Calu3 (cell line): ENCODE results near the gene MAPRE3. TPM values are rescaled to one million over a fixed set of nuclear protein-coding genes. Genes with fewer than 3 reads are reported as not detected.

Source experiments
- BruUV-seq: library from RNA; stranded (reverse); fragments of 400-500 nt; replicated peaks from 2 replicates; lab custom pipeline; 2021; lab: Mats Ljungman, UMichigan
- CTCF ChIA-PET: fragments of 300-600 bp; sonication (Branson Sonifier 250); formaldehyde crosslinking; loops from one replicate; lab custom pipeline; 2022; ENCODE audit warnings: antibody characterized with exemption; lab: Charles Lee
- DNase-seq: peaks from one replicate; pipeline ENCODE4 v3.0.0; 2022
- H3K27ac Mint-ChIP-seq: one replicate; pipeline ENCODE4 v1.8.0; 2022; ENCODE audit warnings: mixed read lengths; ENCODE audit not compliant: unreplicated experiment
- H3K27me3 Mint-ChIP-seq: one replicate; pipeline ENCODE4 v1.8.0; 2022; ENCODE audit warnings: mixed read lengths; ENCODE audit not compliant: unreplicated experiment
- H3K36me3 Mint-ChIP-seq: one replicate; pipeline ENCODE4 v1.8.0; 2022; ENCODE audit warnings: mild to moderate bottlenecking, moderate library complexity, mixed read lengths; ENCODE audit not compliant: insufficient read depth, unreplicated experiment
- H3K4me1 Mint-ChIP-seq: one replicate; pipeline ENCODE4 v1.8.0; 2022; ENCODE audit warnings: mild to moderate bottlenecking, low read depth, mixed read lengths; ENCODE audit not compliant: unreplicated experiment
- H3K4me3 Mint-ChIP-seq: one replicate; pipeline ENCODE4 v1.8.0; 2022; ENCODE audit warnings: mild to moderate bottlenecking, low read depth, moderate library complexity, mixed read lengths; ENCODE audit not compliant: unreplicated experiment
- H3K9me3 Mint-ChIP-seq: one replicate; pipeline ENCODE4 v1.8.0; 2022; ENCODE audit warnings: low read depth, mixed read lengths; ENCODE audit not compliant: unreplicated experiment
- intact Hi-C: fragments of 100-400 bp; cut with micrococcal nuclease; formaldehyde crosslinking; loops from one replicate; pipeline ENCODE4 v1.10.0; 2022; ENCODE audit not compliant: unreplicated experiment
- total RNA-seq: library from RNA; stranded (reverse); gene quantifications from 2 replicates; pipeline ENCODE4 v1.2.3, GENCODE V29; 2022
- TF ChIP-seq, protein P1 (sequence below): fragments of 200-600 bp; IDR thresholded peaks from one replicate; pipeline ENCODE4 v1.8.0; 2022; ENCODE audit warnings: antibody characterized with exemption; ENCODE audit not compliant: unreplicated experiment

The MAPRE3 gene
- total RNA-seq, 1 experiment from 2014 or later = 11.1 TPM

- TF ChIP-seq, protein P1, sequence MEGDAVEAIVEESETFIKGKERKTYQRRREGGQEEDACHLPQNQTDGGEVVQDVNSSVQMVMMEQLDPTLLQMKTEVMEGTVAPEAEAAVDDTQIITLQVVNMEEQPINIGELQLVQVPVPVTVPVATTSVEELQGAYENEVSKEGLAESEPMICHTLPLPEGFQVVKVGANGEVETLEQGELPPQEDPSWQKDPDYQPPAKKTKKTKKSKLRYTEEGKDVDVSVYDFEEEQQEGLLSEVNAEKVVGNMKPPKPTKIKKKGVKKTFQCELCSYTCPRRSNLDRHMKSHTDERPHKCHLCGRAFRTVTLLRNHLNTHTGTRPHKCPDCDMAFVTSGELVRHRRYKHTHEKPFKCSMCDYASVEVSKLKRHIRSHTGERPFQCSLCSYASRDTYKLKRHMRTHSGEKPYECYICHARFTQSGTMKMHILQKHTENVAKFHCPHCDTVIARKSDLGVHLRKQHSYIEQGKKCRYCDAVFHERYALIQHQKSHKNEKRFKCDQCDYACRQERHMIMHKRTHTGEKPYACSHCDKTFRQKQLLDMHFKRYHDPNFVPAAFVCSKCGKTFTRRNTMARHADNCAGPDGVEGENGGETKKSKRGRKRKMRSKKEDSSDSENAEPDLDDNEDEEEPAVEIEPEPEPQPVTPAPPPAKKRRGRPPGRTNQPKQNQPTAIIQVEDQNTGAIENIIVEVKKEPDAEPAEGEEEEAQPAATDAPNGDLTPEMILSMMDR = no peak
- peak overlapping the region; percentile 85 for H3K4me3 Mint-ChIP-seq
- peaks cover 60% of the 10 kb centered on the region for H3K36me3 Mint-ChIP-seq
- peak overlapping the region; percentile 58 for H3K27ac Mint-ChIP-seq
- H3K9me3 Mint-ChIP-seq = no peaks in the 10 kb centered on the region
- intact Hi-C loops = no loop called here
- CTCF ChIA-PET = no interaction called here
- no peak for DNase-seq
- peaks cover 19% of the 10 kb centered on the region for H3K27me3 Mint-ChIP-seq
- H3K4me1 Mint-ChIP-seq = peaks cover 20% of the 10 kb centered on the region
- BruUV-seq = no TSS peak
Measured at GRCh38 chr2:27069961-27070618, 99.7 kb downstream of the MAPRE3 start.

DNA sequence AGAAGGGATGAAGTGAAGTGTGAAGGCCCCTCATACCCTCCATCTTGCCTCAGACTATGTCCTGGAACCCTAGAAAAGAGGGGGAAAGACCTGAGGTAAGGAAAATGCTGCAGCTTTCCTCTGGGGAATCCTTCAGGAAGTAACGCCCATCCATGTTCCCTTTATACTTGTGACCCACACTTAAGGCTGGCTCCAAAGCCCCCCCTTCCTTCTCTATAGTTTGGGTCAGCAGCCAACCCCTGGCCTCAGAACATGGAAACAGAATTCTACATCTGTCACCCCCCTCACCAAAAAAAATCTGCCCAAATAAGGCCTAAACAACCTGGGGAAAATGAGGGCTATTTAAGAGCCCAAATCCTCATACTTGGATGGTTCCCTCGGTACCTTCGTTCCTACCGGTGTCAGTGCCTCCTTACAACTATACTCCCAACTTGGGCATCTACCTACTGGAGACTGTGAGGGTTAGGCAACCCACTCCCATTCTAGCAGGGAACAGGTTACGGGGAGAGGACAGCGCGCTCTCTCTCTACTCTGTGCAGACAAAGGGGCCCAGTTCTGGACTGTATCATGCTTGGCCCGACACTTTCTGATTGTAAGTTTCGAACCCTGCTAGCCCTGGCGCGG is 100.3 kb downstream of the MAPRE3 start:
- intact Hi-C loops = no loop called here
- TF ChIP-seq, protein P1 = no peak
- no peak for DNase-seq
- H3K4me3 Mint-ChIP-seq = peak overlapping the region; percentile 85
- H3K4me1 Mint-ChIP-seq = peaks cover 20% of the 10 kb centered on the region
- H3K27me3 Mint-ChIP-seq = peaks cover 26% of the 10 kb centered on the region
- H3K9me3 Mint-ChIP-seq = no peaks in the 10 kb centered on the region
- H3K27ac Mint-ChIP-seq = peak overlapping the region; percentile 58
- TSS peak; percentile 72 for BruUV-seq
- H3K36me3 Mint-ChIP-seq = peaks cover 54% of the 10 kb centered on the region
- CTCF ChIA-PET = interaction anchor here (0.8 to 1.5 kb wide), 4 partner anchors 11 to 225 kb away, joined by 3 to 7 read pairs (median 4); partner anchors contain the start of gene AGBL5

- TF ChIP-seq, protein P1 = no peak
- BruUV-seq = no TSS peak
- peak within 1 kb of the TSS; percentile 85 for H3K4me3 Mint-ChIP-seq
- intact Hi-C loops = no loop called here
- CTCF ChIA-PET = interaction anchor here (0.6 to 1.5 kb wide), 5 partner anchors 10 to 225 kb away, joined by 3 to 7 read pairs (median 5); partner anchors contain the start of gene AGBL5
- DNase-seq = peak; percentile 95
- H3K9me3 Mint-ChIP-seq = no peaks in the 10 kb centered on the region
- H3K4me1 Mint-ChIP-seq = peaks cover 20% of the 10 kb centered on the region
- H3K36me3 Mint-ChIP-seq = peaks cover 48% of the 10 kb centered on the region
- peaks cover 33% of the 10 kb centered on the region for H3K27me3 Mint-ChIP-seq
- peak within 1 kb of the TSS; percentile 58 for H3K27ac Mint-ChIP-seq
Measured at GRCh38 chr2:27071277-27071989, 101.0 kb downstream of the MAPRE3 start, which contains the start of gene OST4. Gene OST4, minus strand, starts transcription at chr2:27071654.
